SK-N-SH (cell line): Measurements from ENCODE around the gene ATP6V0E1.

Experiments used
- CTCF ChIP-seq: fragments of 200-600 bp; sonication (generic); IDR thresholded peaks from 2 replicates; pipeline ENCODE4 v1.6.1; 2017; ENCODE audit warnings: antibody characterized with exemption, mild to moderate bottlenecking, moderate library complexity
- NFIC ChIP-seq: IDR thresholded peaks from 2 replicates; pipeline ENCODE4 v1.4.0; 2012; ENCODE audit warnings: borderline replicate concordance
- POLR2AphosphoS5 ChIP-seq: IDR thresholded peaks from 2 replicates; pipeline ENCODE4 v1.6.1; 2012; ENCODE audit warnings: low read depth, low read length
- REST ChIP-seq: IDR thresholded peaks from 2 replicates; pipeline ENCODE4 v1.6.1; 2012; ENCODE audit warnings: mild to moderate bottlenecking, low read depth, low read length, moderate library complexity
- TCF12 ChIP-seq: IDR thresholded peaks from 2 replicates; pipeline ENCODE4 v1.4.0; 2012

- no peak for TF ChIP-seq CTCF
- no peak for TF ChIP-seq NFIC
- no peak for TF ChIP-seq TCF12
- no peak for TF ChIP-seq POLR2AphosphoS5
- TF ChIP-seq REST = no peak
Measured at GRCh38 chr5:173069671-173070070, 86.1 kb downstream of the ATP6V0E1 start.
